Measurements from ENCODE around the gene FAM83F.

GRCh38 chr22:39972641-39973040, 22.1 kb upstream of the FAM83F start:
- no peak for TF ChIP-seq CTCF (IDR thresholded peaks at IDR 0.05)
- no peak for TF ChIP-seq POLR2A (IDR thresholded peaks at IDR 0.05)
